Gastroesophageal sphincter (tissue), 3 donors: ENCODE results near the gene MIER2.

Experiments used
- CTCF ChIP-seq, 4 experiments: fragments of 200-600 bp in 2 of 4; fragments of 450-650 bp in 2 of 4; sonication (generic) in 1 of 4; IDR thresholded peaks; one replicate each; pipeline ENCODE4 v1.5.1; 2017 to 2019; ENCODE audit warnings: antibody characterized with exemption in 4 of 4, mild to moderate bottlenecking in 2 of 4, moderate library complexity in 2 of 4
- EP300 ChIP-seq: sonication (generic); formaldehyde crosslinking; IDR thresholded peaks from one replicate; pipeline ENCODE4 v1.6.1; 2017; ENCODE audit warnings: antibody characterized with exemption, mild to moderate bottlenecking
- POLR2A ChIP-seq, 2 donors: fragments of 450-650 bp; IDR thresholded peaks; one replicate each; pipeline ENCODE4 v1.6.1; 2017; ENCODE audit warnings: antibody characterized with exemption in 2 of 2, mild to moderate bottlenecking in 2 of 2, moderate library complexity in 1 of 2

- TF ChIP-seq POLR2A (IDR thresholded peaks at IDR 0.05) = no peak
- TF ChIP-seq EP300 = no peak
- TF ChIP-seq CTCF (IDR thresholded peaks at IDR 0.05) = no peak
Measured at GRCh38 chr19:336067-336614, 8.5 kb downstream of the MIER2 start.
